ENCODE measurements around the gene NR1H2. TPM values are rescaled to one million over a fixed set of nuclear protein-coding genes. Genes with fewer than 3 reads are reported as not detected.
"Not testable (repeated sequence)": the region's sequence is repeated elsewhere in the genome, so short reads cannot be mapped to it uniquely, and the experiment has no call there.

The NR1H2 gene
- total RNA-seq, 1 experiment from 2014 or later: 40.3 TPM

DNA sequence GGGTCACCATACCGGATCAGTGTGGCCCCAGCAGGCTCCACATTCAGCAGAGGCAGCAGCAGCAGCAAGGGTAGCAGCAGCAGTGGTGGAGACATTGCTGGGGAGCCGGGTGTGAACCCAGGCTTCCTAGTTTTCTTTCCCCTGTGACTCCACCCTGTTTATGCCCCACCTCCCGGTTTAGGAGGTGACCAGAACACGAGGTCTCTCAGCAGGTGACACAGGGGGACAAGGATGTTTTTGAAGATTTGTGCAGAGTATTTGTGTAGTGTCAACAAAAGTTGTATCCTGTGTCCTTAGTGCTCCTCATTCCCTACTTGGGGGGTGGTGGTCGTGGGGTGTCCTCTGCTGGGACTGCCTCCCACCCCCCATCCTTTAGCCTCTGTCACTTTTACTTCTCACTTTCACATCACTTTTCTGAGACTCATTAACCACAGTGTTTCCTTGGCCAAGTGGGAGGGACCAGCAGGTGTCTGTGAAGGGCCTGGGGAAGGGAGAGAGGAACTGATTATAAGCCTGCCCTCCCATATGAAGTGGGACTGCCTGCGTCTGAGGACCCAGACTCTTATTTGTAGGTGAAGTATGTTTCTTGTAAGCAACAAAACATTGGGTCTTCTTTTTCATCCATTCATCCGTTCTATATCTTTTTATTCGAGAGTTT lies 31.5 kb upstream of the NR1H2 start:
- Histone ChIP-seq H3K27me3 (ENCODE audit: insufficient read depth, low read length) (no peaks in the 10 kb centered on the region), H3K9me3 (ENCODE audit: control insufficient read depth in 1 of 2, insufficient read depth in 1 of 2, low read depth in 1 of 2, low read length in 2 of 2) (no peaks in the 10 kb centered on the region), H3K9me2 (ENCODE audit: insufficient read depth) (no peaks in the 10 kb centered on the region), H2AFZ (ENCODE audit: low read depth, low read length, poor library complexity, severe bottlenecking) (no peak overlapping the region), H3K4me2 (ENCODE audit: low read length) (no peak overlapping the region), H3K9ac (ENCODE audit: low read length) (no peak overlapping the region), H3K4me3 (replicated peaks in 1 of 2; ENCODE audit: low read depth in 1 of 2, low read length in 2 of 2) (no peak overlapping the region), H4K20me1 (ENCODE audit: insufficient read depth) (no peaks in the 10 kb centered on the region), H3K4me1 (ENCODE audit: control insufficient read depth in 1 of 2, insufficient read depth in 2 of 2, low read length in 2 of 2) (no peaks in the 10 kb centered on the region), H3K79me2 (ENCODE audit: insufficient read depth, low read length) (no peaks in the 10 kb centered on the region), H3K27ac (ENCODE audit: low read depth, low read length) (no peak overlapping the region), H3K36me3 (ENCODE audit: control insufficient read depth in 1 of 2, insufficient read depth in 2 of 2, low read length in 2 of 2) (no peaks in the 10 kb centered on the region)
- TF ChIP-seq, protein P1, sequence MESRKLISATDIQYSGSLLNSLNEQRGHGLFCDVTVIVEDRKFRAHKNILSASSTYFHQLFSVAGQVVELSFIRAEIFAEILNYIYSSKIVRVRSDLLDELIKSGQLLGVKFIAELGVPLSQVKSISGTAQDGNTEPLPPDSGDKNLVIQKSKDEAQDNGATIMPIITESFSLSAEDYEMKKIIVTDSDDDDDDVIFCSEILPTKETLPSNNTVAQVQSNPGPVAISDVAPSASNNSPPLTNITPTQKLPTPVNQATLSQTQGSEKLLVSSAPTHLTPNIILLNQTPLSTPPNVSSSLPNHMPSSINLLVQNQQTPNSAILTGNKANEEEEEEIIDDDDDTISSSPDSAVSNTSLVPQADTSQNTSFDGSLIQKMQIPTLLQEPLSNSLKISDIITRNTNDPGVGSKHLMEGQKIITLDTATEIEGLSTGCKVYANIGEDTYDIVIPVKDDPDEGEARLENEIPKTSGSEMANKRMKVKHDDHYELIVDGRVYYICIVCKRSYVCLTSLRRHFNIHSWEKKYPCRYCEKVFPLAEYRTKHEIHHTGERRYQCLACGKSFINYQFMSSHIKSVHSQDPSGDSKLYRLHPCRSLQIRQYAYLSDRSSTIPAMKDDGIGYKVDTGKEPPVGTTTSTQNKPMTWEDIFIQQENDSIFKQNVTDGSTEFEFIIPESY (IDR thresholded peaks at IDR 0.05; ENCODE audit: extremely low read depth, insufficient replicate concordance, low read length): no peak
- TF ChIP-seq EZH2 (IDR thresholded peaks at IDR 0.05): no peak
- TF ChIP-seq, protein P2, sequence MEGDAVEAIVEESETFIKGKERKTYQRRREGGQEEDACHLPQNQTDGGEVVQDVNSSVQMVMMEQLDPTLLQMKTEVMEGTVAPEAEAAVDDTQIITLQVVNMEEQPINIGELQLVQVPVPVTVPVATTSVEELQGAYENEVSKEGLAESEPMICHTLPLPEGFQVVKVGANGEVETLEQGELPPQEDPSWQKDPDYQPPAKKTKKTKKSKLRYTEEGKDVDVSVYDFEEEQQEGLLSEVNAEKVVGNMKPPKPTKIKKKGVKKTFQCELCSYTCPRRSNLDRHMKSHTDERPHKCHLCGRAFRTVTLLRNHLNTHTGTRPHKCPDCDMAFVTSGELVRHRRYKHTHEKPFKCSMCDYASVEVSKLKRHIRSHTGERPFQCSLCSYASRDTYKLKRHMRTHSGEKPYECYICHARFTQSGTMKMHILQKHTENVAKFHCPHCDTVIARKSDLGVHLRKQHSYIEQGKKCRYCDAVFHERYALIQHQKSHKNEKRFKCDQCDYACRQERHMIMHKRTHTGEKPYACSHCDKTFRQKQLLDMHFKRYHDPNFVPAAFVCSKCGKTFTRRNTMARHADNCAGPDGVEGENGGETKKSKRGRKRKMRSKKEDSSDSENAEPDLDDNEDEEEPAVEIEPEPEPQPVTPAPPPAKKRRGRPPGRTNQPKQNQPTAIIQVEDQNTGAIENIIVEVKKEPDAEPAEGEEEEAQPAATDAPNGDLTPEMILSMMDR (IDR thresholded peaks at IDR 0.05 in 2 of 3, conservative IDR thresholded peaks at IDR 0.05 in 1 of 3; ENCODE audit: borderline replicate concordance in 1 of 3, insufficient read depth in 1 of 3, low read depth in 2 of 3, low read length in 2 of 3): no peak
- no peak for TF ChIP-seq FOSL1 (IDR thresholded peaks at IDR 0.05; ENCODE audit: low read depth)
- TF ChIP-seq YY1 (IDR thresholded peaks at IDR 0.05; ENCODE audit: extremely low read depth, insufficient replicate concordance, low read depth, low read length): no peak
- TF ChIP-seq, protein P3, sequence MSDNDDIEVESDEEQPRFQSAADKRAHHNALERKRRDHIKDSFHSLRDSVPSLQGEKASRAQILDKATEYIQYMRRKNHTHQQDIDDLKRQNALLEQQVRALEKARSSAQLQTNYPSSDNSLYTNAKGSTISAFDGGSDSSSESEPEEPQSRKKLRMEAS (IDR thresholded peaks at IDR 0.05): no peak
- POLR2A ChIA-PET: no interaction called here
- RAD21 ChIA-PET (ENCODE audit: low non-redundant PET in 1 of 2, low total read pairs in 2 of 2, uncharacterized antibody in 2 of 2, unreplicated experiment in 2 of 2): no interaction called here
- intact Hi-C loops (cut with micrococcal nuclease): no loop called here
- DNase-seq (ENCODE audit: low read depth, low spot score) (no peak), ATAC-seq (no peak)
- CTCF ChIA-PET: interaction anchor here (1.7 kb wide), 1 partner anchor 15 kb away, joined by 5 read pairs; the partner anchor contains the start of gene KCNC3
- no TSS peak for BruUV-seq (replicated peaks)

DNA sequence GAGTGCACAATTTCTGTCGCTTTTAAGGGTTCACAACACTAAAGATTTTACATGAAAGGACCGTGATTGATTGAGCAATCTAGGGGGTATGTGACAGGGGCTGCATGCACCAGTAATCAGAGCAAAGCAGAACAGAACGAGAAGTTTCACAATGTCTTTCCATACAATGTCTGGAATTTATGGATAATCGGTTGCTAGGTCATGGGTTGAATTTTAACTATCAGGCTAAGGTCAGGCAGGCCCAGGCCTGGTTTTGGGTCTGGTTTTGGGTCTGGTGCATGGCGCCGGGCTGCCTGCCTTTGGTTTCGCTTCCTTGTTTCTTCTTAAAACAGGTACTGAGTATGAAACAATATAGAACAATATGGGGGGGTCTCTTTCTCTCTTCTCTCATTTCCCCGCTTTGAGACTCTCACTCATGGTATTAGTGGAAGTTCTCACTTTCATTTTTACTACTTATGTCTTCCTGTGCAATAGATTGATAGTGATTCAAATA lies 29.1 kb upstream of the NR1H2 start:
- H3K9ac ChIP-seq (ENCODE audit: low read length); ATAC-seq; intact Hi-C loops (cut with micrococcal nuclease); DNase-seq (ENCODE audit: low read depth, low spot score); H3K27ac ChIP-seq (ENCODE audit: low read depth, low read length); POLR2A ChIA-PET; H3K27me3 ChIP-seq (ENCODE audit: insufficient read depth, low read length); H2AFZ ChIP-seq (ENCODE audit: low read depth, low read length, poor library complexity, severe bottlenecking); BruUV-seq (replicated peaks); RAD21 ChIA-PET (ENCODE audit: low non-redundant PET in 1 of 2, low total read pairs in 2 of 2, uncharacterized antibody in 2 of 2, unreplicated experiment in 2 of 2); H4K20me1 ChIP-seq (ENCODE audit: insufficient read depth); H3K4me2 ChIP-seq (ENCODE audit: low read length); H3K36me3 ChIP-seq (ENCODE audit: control insufficient read depth in 1 of 2, insufficient read depth in 2 of 2, low read length in 2 of 2); H3K9me2 ChIP-seq (ENCODE audit: insufficient read depth); CTCF ChIA-PET; H3K4me3 ChIP-seq (replicated peaks in 1 of 2; ENCODE audit: low read depth in 1 of 2, low read length in 2 of 2); H3K9me3 ChIP-seq (ENCODE audit: control insufficient read depth in 1 of 2, insufficient read depth in 1 of 2, low read depth in 1 of 2, low read length in 2 of 2); H3K79me2 ChIP-seq (ENCODE audit: insufficient read depth, low read length); H3K4me1 ChIP-seq (ENCODE audit: control insufficient read depth in 1 of 2, insufficient read depth in 2 of 2, low read length in 2 of 2): not testable (repeated sequence)
